GM21367 (cell line): Measurements from ENCODE around the gene RIN2.
"Not testable (repeated sequence)": the region's sequence is repeated elsewhere in the genome, so short reads cannot be mapped to it uniquely, and the experiment has no call there.

Experiments
- ATAC-seq: cut with Tn5 transposase; IDR thresholded peaks from one replicate; pipeline ENCODE4 v1.9.1; 2021; ENCODE audit not compliant: unreplicated experiment

Gene RIN2

DNA sequence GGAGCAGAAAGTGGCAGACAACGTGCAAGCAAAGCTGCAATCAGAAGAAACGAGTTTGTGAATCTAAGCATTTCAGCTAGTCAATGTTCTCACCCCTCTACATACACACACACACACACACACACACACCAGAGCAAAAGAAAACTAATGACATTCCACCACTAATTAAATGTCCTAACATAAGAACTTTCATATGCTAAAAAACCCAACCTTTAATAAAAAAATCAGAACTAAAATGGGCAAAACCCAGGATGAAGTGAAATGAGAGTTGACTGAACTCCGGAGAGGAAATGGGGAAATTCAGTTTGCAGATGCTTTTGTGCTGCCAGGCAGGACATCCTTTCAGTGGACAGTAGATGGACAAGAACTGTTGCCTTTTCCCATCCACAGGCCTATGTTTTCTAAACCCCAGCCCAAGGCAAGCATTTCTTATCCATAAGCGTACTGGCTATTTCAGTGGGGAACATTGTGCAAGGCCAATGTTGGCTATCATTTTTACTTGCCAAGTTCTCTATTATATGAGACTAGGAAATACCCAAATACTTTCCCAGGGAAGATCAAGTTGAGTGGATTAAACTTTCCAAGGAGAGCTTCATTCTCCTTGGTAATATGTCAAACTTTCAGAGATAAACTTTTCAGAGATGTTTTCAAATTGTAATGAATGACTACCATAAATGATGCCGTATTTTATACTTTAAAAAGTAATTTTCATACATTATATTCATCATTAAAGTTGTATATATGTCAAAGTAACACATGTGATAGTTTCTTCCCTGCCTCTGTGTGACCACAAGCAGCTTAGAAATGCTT is 27.3 kb downstream of the RIN2 start:
- no peak for ATAC-seq

DNA sequence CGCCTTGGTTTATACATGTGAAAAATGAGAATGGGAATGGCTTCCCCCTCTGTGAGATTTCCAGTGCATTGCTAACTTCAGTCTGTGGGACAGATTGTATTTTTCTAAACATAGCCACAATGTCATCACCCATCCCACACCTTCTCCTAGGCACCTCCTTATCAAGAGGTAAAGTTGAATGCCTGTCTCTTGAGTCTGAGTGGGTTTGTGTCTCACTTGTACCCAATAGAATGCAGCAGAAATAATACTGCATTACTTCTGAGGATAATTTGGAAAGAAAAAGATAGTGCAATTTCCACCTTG is 27.9 kb downstream of the RIN2 start:
- ATAC-seq, result no peak

DNA sequence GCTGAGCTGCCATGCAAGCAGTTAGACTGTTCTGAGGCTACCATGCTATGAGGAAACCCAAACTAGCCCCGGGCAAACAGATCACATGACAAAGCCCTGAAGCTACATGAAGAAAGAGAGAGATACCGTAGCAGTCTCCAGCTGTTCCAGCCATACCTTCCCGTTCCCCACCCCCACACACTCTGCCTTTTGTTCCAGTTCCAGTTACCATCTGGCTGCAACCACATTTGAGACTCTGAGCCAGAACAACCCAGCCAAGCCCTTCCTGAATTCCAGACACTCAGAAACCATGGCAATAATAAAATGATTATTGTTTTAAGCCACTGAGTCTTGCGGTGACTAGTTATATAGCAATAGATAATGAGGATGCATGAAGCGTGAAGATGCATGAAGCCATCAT is 28.3 kb downstream of the RIN2 start:
- no peak for ATAC-seq

DNA sequence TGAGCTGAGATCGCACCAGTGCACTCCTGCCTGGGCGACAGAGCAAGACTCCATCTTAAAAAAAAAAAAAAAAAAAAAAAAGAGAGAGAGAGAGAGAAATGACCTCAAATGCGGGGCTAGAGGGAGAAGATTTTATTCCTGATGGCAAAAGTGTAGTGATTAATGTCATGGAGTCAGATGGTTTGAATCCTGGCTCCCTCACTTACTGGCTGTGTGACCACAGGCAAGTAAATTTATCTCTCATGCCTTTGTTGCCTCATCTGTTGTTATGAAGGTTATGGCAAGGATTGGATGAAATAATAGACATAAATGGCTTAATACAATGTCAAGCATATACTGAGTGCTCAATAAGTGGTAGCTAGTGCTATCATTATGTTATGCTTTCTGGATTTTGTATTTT is 29.3 kb downstream of the RIN2 start:
- ATAC-seq, result no peak

DNA sequence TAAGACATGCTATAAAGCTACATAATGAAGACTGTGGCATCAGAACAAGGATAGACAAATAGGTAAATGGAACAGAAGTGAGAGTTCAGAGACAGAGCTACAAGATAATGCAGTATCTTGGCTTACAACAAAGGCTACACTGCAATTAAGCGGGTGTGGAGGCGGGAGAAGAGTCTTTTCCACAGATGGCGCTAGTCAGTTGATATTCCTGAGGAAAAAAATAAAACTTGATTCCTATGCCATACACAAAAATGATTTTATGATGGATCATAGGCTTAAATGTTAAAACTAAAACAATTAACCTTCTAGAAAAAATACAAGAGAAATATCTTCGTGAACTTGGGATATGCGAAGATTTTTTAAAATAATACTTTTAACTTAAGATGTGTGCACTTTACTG is 31.0 kb downstream of the RIN2 start:
- no peak for ATAC-seq

DNA sequence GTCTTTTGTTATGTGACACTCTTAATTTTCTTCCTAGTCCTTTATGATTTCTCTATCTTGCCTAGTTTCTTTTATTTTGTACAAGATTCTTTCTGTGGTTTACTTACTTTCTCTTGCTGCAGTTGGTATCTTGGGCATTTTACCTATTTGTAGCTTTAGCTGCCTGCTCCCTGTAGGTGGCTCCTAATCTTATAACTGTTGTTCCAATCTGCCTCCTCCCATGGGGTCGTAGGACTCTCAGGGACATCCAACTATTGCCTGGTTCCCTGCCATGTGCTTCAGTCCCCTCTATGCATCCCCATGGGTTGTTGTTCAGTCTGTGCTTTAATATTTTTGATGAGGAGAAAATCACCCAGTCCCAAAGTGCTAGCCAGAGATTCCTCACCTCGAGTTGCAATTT is 31.4 kb downstream of the RIN2 start:
- no peak for ATAC-seq

DNA sequence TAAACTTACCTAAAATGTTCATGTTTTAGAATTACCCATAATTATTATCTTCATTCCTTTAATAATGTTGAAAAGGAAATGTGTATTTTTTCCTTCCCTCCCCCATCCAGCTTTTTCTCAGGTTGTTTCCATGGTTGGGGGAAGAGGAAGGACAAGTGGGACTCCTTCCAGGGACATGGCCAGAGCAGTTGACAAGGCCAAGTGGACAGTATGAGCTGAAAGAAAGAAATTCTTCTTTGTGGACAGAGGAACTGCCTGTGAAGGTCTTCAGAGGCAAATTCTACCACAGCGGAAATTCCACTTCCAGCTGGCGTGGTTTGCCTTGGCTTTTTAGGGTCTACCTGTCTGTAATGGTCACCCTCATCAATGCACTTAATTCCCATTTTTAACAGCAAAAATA is 33.8 kb downstream of the RIN2 start:
- no peak for ATAC-seq

DNA sequence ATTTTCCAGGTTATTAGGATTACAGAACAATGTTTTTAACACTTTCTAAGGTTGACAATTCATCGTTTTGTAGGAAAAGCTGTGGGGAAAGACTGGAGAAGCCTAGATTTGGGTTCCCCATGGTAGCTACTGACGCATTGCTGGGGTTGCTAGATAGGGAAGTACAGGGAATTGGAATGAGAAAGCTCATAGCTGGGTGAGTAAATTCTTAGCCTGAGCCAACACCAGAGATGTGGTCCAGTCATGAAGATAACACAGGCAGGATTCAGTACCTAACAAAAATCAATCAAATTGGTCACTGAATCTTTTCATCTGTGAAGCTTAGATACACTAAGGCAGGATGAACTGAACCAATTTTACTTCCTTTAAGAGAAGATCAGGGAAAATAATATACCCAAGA is 35.7 kb downstream of the RIN2 start:
- no peak for ATAC-seq

DNA sequence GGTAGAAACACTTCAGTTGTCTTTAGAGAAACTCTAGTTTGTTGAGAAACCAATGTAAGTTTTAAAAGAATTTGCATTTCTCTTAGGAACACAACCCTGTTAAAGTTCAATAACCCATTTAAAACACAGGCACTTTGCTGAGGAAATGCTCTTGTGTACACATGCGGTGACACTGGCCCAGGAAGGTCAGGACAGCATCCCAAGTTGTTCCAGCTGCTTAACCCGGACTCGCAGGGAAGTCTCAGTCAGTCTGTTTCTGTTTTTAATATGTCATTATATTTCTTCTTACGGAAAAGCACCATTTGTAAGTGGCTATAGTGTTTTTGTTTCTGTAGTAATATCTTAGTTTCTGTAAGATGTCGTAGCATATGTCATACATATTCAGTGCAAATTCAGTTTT is 36.9 kb downstream of the RIN2 start:
- ATAC-seq, result no peak

DNA sequence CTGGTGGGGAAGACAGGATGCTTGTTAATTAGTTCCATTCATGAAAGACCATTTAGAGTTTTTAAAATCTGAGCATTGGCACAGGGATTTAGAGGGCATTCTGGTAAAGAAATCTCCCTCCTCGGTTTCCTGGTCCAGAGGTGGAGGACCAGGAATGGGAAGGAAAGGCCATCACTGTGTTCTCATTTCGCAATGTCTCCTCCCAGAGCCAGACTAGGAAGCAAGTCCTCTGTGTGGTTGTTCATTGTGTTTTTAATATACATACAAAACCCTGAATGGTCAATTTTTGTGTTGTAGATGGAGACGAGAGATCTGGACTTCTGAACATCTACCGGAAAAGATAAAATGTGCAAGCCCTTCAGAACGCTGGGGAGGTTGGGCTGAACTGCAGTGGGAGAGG is 41.3 kb downstream of the RIN2 start:
- no peak for ATAC-seq

DNA sequence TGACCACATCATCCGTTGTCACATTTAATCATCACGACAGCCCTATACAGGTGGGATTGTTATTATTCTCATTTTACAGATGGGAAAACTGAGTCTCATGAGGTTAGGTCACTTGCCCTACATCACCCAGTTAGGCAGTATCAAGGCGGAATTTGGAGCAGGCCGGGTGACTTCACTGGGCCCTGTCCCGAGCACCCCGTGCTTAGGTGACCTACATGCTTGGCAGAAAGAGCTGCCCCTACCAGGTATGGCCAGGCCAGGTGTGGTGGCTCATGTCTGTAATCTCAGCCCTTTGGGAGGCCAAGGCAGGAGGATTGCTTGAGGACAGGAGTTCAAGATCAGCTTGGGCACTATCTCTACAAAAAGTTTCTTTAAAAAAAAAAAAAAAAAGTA is 44.0 kb downstream of the RIN2 start:
- no peak for ATAC-seq

DNA sequence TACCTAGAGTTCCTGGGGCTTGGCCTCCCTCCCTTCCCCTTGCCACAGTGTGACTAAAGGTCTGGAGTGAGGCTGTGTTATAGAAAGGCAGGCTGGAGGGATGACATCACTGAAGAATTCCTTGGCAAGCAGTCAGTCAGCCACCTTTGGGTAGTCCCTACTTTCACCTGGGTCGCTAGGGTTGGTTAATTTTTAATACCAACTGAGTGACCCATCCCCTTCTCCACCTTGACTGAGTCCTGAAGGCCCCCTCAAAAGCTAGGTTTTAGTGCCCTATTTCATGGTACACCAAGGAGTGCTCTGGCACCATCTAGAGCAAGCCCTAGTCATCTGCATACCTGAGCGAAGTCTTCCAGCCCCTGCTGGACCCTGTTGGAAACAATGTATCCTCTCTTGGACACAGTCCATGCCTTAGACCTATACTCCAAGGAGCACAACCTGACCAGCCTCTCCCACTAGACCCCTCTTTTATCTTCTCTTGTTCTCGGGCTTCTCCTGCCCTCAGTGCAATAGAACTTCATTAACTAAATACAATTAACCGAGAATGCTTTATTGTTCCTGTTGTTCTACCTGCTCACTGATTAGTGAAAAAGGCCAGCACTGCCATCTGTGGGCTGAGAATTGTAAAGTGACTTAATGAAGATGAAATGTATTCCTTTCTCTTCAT is 44.6 kb downstream of the RIN2 start:
- ATAC-seq, result no peak

DNA sequence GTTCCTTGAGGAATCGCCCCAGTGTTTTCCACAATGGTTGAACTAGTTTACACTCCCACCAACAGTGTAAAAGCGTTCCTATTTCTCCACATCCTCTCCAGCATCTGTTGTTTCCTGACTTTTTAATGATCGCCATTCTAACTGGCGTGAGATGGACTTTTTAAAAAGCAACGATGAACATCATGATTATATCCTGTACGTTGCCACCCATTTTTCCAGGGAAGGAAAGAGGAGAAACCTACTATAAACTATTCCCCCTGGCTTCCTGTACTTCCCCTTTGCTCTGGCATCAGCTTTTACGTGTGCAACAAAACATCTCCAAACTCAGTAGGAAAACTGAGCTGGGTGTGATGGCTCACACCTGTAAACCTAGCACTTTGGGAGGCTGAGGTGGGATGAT is 48.2 kb downstream of the RIN2 start:
- not testable (repeated sequence) for ATAC-seq

DNA sequence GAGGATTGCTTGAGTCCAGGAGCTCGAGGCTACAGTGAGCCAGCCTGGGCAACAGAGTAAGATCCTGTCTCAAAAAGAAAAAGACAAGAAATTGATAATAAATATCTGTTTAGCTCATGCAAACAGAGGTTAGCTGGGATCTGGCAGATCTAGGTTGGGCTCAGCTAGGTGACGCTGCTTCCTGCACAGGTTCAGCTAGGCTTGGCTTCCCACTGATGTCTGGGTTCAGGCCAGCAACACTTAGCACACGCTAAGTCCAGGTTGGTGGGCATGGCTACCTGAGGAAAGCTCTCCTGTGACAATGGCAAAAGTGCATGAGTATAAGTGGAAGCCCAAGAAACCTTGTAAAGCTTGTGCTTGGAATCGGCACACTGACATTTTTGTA is 48.7 kb downstream of the RIN2 start:
- ATAC-seq, result no peak

DNA sequence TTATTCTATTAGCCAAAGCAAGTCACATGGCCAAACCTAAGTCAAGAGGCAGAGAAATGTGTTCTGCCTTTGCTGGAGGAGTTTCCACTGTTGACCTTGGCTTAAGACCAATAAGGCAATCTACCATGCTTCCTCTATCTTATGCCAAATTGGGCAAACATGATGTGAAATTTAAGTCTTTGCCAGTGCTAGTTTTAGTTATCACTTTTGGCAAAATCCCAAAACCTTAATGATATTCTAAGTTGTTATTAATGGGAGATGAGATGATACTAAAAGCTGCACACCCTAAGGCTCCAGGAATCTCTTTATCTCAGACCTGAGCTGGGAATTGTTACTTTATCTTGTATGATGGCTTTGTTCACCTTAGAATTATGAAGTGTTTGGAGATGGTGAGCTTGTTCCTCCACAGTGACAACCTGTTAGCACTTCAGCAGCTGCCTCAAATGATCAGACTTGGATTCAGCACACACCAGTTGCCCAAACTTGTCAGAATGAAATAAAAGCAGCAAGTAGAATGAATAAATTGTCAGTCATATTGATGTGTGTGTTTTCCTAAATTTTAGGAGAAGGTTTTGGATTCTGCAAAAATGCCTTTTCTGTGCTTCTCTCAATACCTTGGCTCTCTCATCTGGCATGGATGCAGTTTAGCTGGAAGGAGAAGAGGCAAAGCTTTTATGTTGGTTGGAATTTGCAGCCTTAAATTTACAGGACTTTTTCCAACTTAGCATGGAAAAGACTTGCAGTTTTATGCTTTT is 49.3 kb downstream of the RIN2 start:
- ATAC-seq, result no peak
